ENCODE measurements around the gene EFNA4. TPM values are rescaled to one million over a fixed set of nuclear protein-coding genes. Genes with fewer than 3 reads are reported as not detected.

EFNA4 gene
- total RNA-seq, 1 experiment from 2014 or later = 8.0 TPM

- TF ChIP-seq SIN3A (IDR thresholded peaks at IDR 0.05; ENCODE audit: borderline replicate concordance, insufficient read depth, low read depth, low read length) (no peak), POLR2AphosphoS5 (IDR thresholded peaks at IDR 0.05; ENCODE audit: low read depth, low read length) (no peak), REST (IDR thresholded peaks at IDR 0.05; ENCODE audit: insufficient read depth in 1 of 2, low read depth in 2 of 2, low read length in 1 of 2) (no peak), TCF7L2 (IDR thresholded peaks at IDR 0.05; ENCODE audit: low read depth, low read length) (no peak)
- ATAC-seq (no peak), DNase-seq (ENCODE audit: low read depth, low spot score) (no peak)
- Histone ChIP-seq H3K4me3 (ENCODE audit: low read depth in 2 of 2, low read length in 2 of 2) (no peak overlapping the region), H3K9me3 (ENCODE audit: control insufficient read depth, insufficient read depth, low read depth, low read length) (no peaks in the 10 kb centered on the region), H3K36me3 (ENCODE audit: control insufficient read depth, insufficient read depth, low read length) (no peaks in the 10 kb centered on the region; the same call in 1 of the 2 replicates), H3K27me3 (ENCODE audit: control insufficient read depth, insufficient read depth, low read length) (no peaks in the 10 kb centered on the region), H3K27ac (ENCODE audit: low read length) (no peak overlapping the region), H3K4me1 (ENCODE audit: control insufficient read depth, insufficient read depth, low read length) (peaks cover 31% of the 10 kb centered on the region)
- ChIA-PET POLR2A (no interaction called here), CTCF (no interaction called here)
- intact Hi-C loops (cut with micrococcal nuclease; ENCODE audit: unreplicated experiment) = no loop called here
- in situ Hi-C loops (cut with HindIII; ENCODE audit: low pct_unique_long_range_greater_than_20kb, low sequenced_read_pairs) = no loop called here
- no TSS peak for BruUV-seq (replicated peaks)
Observed at GRCh38 chr1:155066777-155067176, 3.2 kb downstream of the EFNA4 start.

- no TSS peak for BruUV-seq (replicated peaks)
- ChIA-PET POLR2A (no interaction called here), CTCF (no interaction called here)
- Histone ChIP-seq H3K4me1 (ENCODE audit: control insufficient read depth, insufficient read depth, low read length) (peaks cover 23% of the 10 kb centered on the region), H3K9me3 (ENCODE audit: control insufficient read depth, insufficient read depth, low read depth, low read length) (no peaks in the 10 kb centered on the region), H3K36me3 (ENCODE audit: control insufficient read depth, insufficient read depth, low read length) (no peaks in the 10 kb centered on the region; the same call in 1 of the 2 replicates), H3K27me3 (ENCODE audit: control insufficient read depth, insufficient read depth, low read length) (no peaks in the 10 kb centered on the region), H3K4me3 (ENCODE audit: low read depth in 2 of 2, low read length in 2 of 2) (no peak overlapping the region), H3K27ac (ENCODE audit: low read length) (no peak overlapping the region)
- TF ChIP-seq TCF7L2 (IDR thresholded peaks at IDR 0.05; ENCODE audit: low read depth, low read length) = no peak
- no peak for TF ChIP-seq POLR2AphosphoS5 (IDR thresholded peaks at IDR 0.05; ENCODE audit: low read depth, low read length)
- no peak for TF ChIP-seq REST (IDR thresholded peaks at IDR 0.05; ENCODE audit: insufficient read depth in 1 of 2, low read depth in 2 of 2, low read length in 1 of 2)
- no peak for TF ChIP-seq SIN3A (IDR thresholded peaks at IDR 0.05; ENCODE audit: borderline replicate concordance, insufficient read depth, low read depth, low read length)
- TF ChIP-seq CTCF (IDR thresholded peaks at IDR 0.05) = no peak
- intact Hi-C loops (cut with micrococcal nuclease; ENCODE audit: unreplicated experiment) (no loop called here), in situ Hi-C loops (cut with HindIII; ENCODE audit: low pct_unique_long_range_greater_than_20kb, low sequenced_read_pairs) (no loop called here)
- DNase-seq (ENCODE audit: low read depth, low spot score) (no peak), ATAC-seq (no peak)
Observed at GRCh38 chr1:155068599-155068998, 5.1 kb downstream of the EFNA4 start.
